Tibial artery (tissue), 4 donors: ENCODE measurements around the gene PCDH9.

Experiments used
- DNase-seq, 2 donors: peaks; one replicate each; pipeline ENCODE4 v3.0.0-alpha.2; 2019
- H3K27ac ChIP-seq, 2 donors: fragments of 200-600 bp; sonication (generic) in 1 of 2; 1 replicate in 1 of 2; 2 replicates in 1 of 2; pipeline ENCODE4 v1.5.1; 2018 to 2019; ENCODE audit warnings: mild to moderate bottlenecking in 1 of 2
- H3K27me3 ChIP-seq, 2 donors: fragments of 200-600 bp; sonication (generic) in 1 of 2; one replicate each; pipeline versions ENCODE4 v1.5.1 to v1.6.0; 2016 to 2019
- H3K36me3 ChIP-seq, 3 donors: fragments of 200-600 bp; sonication (generic) in 2 of 3; one replicate each; pipeline ENCODE4 v1.5.1; 2016 to 2019; ENCODE audit warnings: mild to moderate bottlenecking in 2 of 3
- H3K4me1 ChIP-seq, 4 donors: fragments of 200-600 bp; sonication (generic) in 2 of 4; 1 replicate in 3 of 4; 2 replicates in 1 of 4; pipeline ENCODE4 v1.5.1; 2016 to 2019
- H3K4me3 ChIP-seq, 2 donors: fragments of 200-600 bp; sonication (generic) in 1 of 2; 1 replicate in 1 of 2; 2 replicates in 1 of 2; pipeline ENCODE4 v1.5.1; 2018 to 2019; ENCODE audit warnings: mild to moderate bottlenecking in 2 of 2
- H3K9me3 ChIP-seq, 3 donors: fragments of 200-600 bp; sonication (generic) in 1 of 3; one replicate each; pipeline ENCODE4 v1.5.1; 2016 to 2019
- intact Hi-C: fragments of 100-400 bp; cut with DNase I; formaldehyde crosslinking; loops from one replicate; pipeline ENCODE4 v1.15.0; 2023; ENCODE audit warnings: low total_unique reads
- TF ChIP-seq, protein P1 (sequence below), 2 experiments: fragments of 200-600 bp in 1 of 2; fragments of 450-650 bp in 1 of 2; IDR thresholded peaks; one replicate each; pipeline ENCODE4 v1.5.1; 2017 to 2019; ENCODE audit warnings: antibody characterized with exemption in 2 of 2, mild to moderate bottlenecking in 1 of 2, moderate library complexity in 1 of 2

PCDH9 gene

DNA sequence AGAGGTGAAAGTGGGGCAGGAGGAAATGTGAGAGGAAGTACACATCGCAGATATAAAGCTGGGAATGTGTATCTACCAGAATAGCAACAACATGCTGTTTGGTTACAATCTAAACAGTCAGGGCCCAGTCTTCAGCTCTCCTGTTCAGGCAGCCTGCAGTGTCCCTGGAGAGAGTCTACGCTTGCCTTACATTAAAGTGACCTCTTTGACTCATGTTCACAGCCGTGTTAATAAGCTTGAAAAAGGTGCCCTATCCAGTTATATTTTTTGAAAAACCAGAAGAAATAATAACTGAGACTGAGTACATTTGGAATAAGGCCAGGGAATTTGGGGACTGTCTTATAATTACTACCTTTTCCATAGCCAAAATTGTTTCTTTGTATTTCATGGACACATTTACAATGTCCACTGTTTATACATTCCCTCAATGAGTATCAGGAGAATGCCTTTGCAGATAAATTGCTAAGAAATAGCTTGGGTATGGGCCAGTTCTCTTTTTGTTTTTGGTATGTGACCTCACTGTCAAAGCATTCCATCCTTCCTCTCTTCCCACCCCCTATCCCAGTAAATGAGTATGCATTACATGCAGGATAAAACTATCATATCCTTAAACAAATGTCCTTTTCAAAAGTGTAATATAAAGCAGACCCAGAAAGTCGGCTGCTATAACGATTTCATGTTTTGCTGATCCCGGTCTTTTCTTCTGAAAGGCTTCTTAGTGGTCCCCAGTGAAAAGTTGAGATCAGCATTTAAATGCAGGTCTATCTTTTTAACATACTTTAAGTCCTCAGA, 82.6 kb downstream of the PCDH9 start:
- DNase-seq: no peak
- peaks cover 0 to 18% (median 0%) of the 10 kb centered on the region in 4 donors for H3K4me1 ChIP-seq
- no peaks in the 10 kb centered on the region for H3K36me3 ChIP-seq
- no peak overlapping the region for H3K27ac ChIP-seq
- H3K4me3 ChIP-seq: no peak overlapping the region
- TF ChIP-seq, protein P1, sequence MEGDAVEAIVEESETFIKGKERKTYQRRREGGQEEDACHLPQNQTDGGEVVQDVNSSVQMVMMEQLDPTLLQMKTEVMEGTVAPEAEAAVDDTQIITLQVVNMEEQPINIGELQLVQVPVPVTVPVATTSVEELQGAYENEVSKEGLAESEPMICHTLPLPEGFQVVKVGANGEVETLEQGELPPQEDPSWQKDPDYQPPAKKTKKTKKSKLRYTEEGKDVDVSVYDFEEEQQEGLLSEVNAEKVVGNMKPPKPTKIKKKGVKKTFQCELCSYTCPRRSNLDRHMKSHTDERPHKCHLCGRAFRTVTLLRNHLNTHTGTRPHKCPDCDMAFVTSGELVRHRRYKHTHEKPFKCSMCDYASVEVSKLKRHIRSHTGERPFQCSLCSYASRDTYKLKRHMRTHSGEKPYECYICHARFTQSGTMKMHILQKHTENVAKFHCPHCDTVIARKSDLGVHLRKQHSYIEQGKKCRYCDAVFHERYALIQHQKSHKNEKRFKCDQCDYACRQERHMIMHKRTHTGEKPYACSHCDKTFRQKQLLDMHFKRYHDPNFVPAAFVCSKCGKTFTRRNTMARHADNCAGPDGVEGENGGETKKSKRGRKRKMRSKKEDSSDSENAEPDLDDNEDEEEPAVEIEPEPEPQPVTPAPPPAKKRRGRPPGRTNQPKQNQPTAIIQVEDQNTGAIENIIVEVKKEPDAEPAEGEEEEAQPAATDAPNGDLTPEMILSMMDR (IDR thresholded peaks at IDR 0.05): no peak
- H3K27me3 ChIP-seq: no peaks in the 10 kb centered on the region
- no peaks in the 10 kb centered on the region for H3K9me3 ChIP-seq
- intact Hi-C loops: no loop called here

DNA sequence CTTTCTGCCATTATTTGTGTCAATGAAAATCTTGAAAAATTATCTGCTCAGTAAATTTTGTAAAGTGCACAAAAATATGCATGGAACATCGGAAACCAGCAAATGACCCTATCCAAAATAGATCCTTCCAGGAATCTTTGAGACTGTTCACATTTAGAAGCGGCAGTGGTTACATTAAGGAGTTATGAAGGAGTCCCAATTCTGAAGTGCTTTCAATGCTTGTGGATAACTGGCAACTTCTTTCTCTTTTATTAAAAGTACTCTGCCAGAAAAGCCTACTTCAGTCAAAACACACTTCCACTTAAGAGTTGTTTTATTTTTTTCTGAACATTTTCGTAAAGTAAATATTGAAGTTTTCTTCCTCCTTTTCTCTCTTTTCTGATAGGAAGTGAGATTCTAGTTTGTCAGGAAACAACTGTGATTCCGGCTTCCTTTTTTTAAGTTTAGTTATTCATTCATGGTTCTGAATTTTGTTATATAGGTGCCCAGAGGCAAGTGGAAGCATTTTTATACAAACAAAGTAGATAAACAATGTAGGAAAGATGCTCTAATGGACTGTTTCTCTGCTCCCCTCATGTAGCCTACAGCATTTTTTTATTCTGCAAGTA, 83.5 kb downstream of the PCDH9 start:
- H3K4me1 ChIP-seq: peaks cover 0 to 18% (median 0%) of the 10 kb centered on the region in 4 donors
- TF ChIP-seq, protein P1 (IDR thresholded peaks at IDR 0.05): no peak
- H3K36me3 ChIP-seq: no peaks in the 10 kb centered on the region
- intact Hi-C loops: no loop called here
- no peak for DNase-seq
- H3K27ac ChIP-seq: no peak overlapping the region
- no peaks in the 10 kb centered on the region for H3K9me3 ChIP-seq
- H3K27me3 ChIP-seq: no peaks in the 10 kb centered on the region
- no peak overlapping the region for H3K4me3 ChIP-seq

DNA sequence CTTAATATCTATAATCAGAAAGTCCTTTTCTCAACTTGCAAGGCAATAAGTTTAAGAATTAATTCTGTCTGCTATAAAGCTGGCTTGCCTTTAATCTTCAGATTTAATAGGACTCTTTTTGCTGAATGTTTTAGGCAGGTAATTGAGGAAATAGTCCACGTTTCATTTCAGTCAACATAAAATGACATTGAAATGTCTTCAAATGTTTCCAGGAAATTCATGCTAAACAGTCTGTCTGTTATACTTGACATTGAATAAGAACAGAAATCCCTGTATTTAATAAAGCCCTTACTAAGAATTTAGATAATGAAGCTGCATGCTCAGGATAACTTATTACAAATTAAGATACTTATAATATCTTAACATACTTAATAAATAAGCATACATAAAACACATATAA, 84.2 kb downstream of the PCDH9 start:
- Histone ChIP-seq H3K36me3 (no peaks in the 10 kb centered on the region), H3K4me1 (peaks cover 0 to 18% (median 0%) of the 10 kb centered on the region in 4 donors), H3K27ac (no peak overlapping the region), H3K27me3 (no peaks in the 10 kb centered on the region), H3K4me3 (no peak overlapping the region), H3K9me3 (no peaks in the 10 kb centered on the region)
- intact Hi-C loops: no loop called here
- no peak for DNase-seq
- TF ChIP-seq, protein P1 (IDR thresholded peaks at IDR 0.05): no peak

DNA sequence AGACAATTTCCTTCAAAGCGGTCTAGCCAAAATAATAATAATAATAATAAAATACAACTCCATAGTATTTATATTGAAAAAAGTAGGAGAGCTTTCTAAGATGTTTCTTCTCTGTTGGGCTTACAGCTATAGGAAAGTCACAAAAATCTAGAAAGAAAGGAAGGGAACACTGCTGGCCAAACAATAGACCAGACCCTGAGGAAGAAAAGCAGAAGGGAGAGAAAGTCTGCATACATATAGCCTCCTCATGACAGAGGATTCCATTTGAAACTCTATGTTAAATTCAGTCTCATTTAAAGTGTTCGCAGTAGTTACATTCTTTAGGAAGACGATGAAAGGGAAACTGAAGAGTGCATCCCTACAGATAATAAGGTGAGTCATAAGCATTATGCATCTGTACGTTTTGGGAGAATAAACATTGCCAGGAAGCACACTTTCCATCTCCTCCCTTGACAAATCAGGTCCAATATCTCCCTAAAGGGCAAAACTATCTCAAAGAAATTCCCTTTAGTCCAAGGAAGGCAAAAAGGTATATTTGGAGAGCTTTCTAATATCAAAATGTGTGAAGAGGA, 86.5 kb downstream of the PCDH9 start:
- TF ChIP-seq, protein P1 (IDR thresholded peaks at IDR 0.05): no peak
- Histone ChIP-seq H3K27ac (no peak overlapping the region), H3K4me3 (no peak overlapping the region), H3K27me3 (no peaks in the 10 kb centered on the region), H3K9me3 (no peaks in the 10 kb centered on the region), H3K36me3 (no peaks in the 10 kb centered on the region), H3K4me1 (peaks cover 0 to 18% (median 0%) of the 10 kb centered on the region in 4 donors)
- intact Hi-C loops: no loop called here
- no peak for DNase-seq

DNA sequence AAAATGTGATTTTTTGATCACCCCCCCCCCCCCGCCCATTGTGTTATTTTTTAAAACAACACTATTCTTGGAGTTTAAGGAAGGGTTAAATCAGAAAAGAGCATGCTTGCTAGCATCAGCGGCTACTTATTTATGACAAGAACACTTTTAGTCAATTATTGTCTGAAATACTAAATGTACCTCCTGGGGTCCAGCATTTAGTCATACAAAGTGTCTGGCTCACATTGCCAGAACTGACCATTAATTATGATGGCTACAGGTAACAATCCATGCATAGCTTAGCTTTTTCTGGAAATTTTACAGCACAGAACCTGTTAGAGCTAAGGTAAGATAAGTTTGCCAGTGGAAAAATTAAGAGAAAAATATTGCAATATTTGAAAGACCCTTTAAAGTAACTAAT, 90.1 kb downstream of the PCDH9 start:
- Histone ChIP-seq H3K36me3 (no peaks in the 10 kb centered on the region), H3K9me3 (no peaks in the 10 kb centered on the region), H3K27ac (no peak overlapping the region), H3K27me3 (no peaks in the 10 kb centered on the region), H3K4me3 (no peak overlapping the region), H3K4me1 (no peaks in the 10 kb centered on the region)
- DNase-seq: no peak
- intact Hi-C loops: no loop called here
- TF ChIP-seq, protein P1 (IDR thresholded peaks at IDR 0.05): no peak
